SK-N-SH (cell line): Measurements from ENCODE around the gene BDKRB2. TPM values are rescaled to one million over a fixed set of nuclear protein-coding genes. Genes with fewer than 3 reads are reported as not detected.

ENCODE experiments used
- CTCF ChIA-PET: fragments of 300-600, 350-600 bp; formaldehyde crosslinking; extraction: SDS; loops from one replicate; lab custom pipeline; 2021; lab: Yijun Ruan, JAX
- POLR2A ChIA-PET: fragments of 350-600 bp; sonication (Branson Sonifier 250); formaldehyde crosslinking; extraction: SDS; loops from one replicate; lab custom pipeline; 2020; ENCODE audit warnings: antibody characterized with exemption, inconsistent platforms; lab: Yijun Ruan, JAX
- DNase-seq: peaks from one replicate; pipeline ENCODE4 v3.0.0; 2012
- H2AFZ ChIP-seq: fragments of 200-600 bp; sonication (generic); 2 replicates; pipeline ENCODE4 v1.8.1; 2016; ENCODE audit warnings: antibody characterized with exemption, mild to moderate bottlenecking, low read depth
- H3F3A ChIP-seq: fragments of 200-600 bp; sonication (generic); replicated peaks from 2 replicates; pipeline ENCODE3; 2016; ENCODE audit warnings: antibody characterized with exemption, mild to moderate bottlenecking; ENCODE audit not compliant: insufficient read depth
- H3K27ac ChIP-seq, 2 experiments: fragments of 200-500 bp in 1 of 2; fragments of 200-600 bp in 1 of 2; sonication (Bioruptor generic) in 1 of 2; sonication (generic), shearing (Covaris generic) in 1 of 2; 2 replicates each; pipeline versions ENCODE4 v1.5.1 to v1.6.1; 2014 to 2016; ENCODE audit warnings: low read depth in 2 of 2, inconsistent platforms in 1 of 2, low read length in 1 of 2, mild to moderate bottlenecking in 1 of 2, mixed read lengths in 1 of 2
- H3K27me3 ChIP-seq: fragments of 200-600 bp; sonication (generic), shearing (Covaris generic); 2 replicates; pipeline ENCODE4 v1.6.1; 2016; ENCODE audit warnings: mixed run types; ENCODE audit not compliant: insufficient read depth
- H3K36me3 ChIP-seq, 2 experiments: fragments of 200-500 bp in 1 of 2; fragments of 200-600 bp in 1 of 2; sonication (Bioruptor generic) in 1 of 2; sonication (generic) in 1 of 2; replicated peaks in 1 of 2; 2 replicates each; pipeline versions ENCODE3 to v1.5.1; 2014 to 2016; ENCODE audit warnings: low read length in 1 of 2, mild to moderate bottlenecking in 1 of 2; ENCODE audit not compliant: insufficient read depth in 2 of 2, control insufficient read depth in 1 of 2
- H3K4me1 ChIP-seq, 2 experiments: fragments of 200-500 bp in 1 of 2; fragments of 200-600 bp in 1 of 2; sonication (Bioruptor generic) in 1 of 2; sonication (generic), shearing (Covaris generic) in 1 of 2; 2 replicates each; pipeline versions ENCODE4 v1.5.1 to v1.6.1; 2014 to 2016; ENCODE audit warnings: low read depth in 1 of 2, low read length in 1 of 2, mixed run types in 1 of 2; ENCODE audit not compliant: insufficient read depth in 2 of 2, control insufficient read depth in 1 of 2
- H3K4me2 ChIP-seq: fragments of 200-600 bp; sonication (generic), shearing (Covaris generic); 2 replicates; pipeline ENCODE4 v1.6.1; 2017; ENCODE audit warnings: mixed run types
- H3K4me3 ChIP-seq, 2 experiments: fragments of 200-500 bp in 1 of 2; fragments of 200-600 bp in 1 of 2; sonication (Bioruptor generic) in 1 of 2; sonication (generic), shearing (Covaris generic) in 1 of 2; 2 replicates each; pipeline versions ENCODE4 v1.5.1 to v1.8.1; 2014 to 2016; ENCODE audit warnings: low read depth in 2 of 2, inconsistent platforms in 1 of 2, low read length in 1 of 2, mild to moderate bottlenecking in 1 of 2, mixed read lengths in 1 of 2, moderate library complexity in 1 of 2
- H3K79me2 ChIP-seq: fragments of 200-600 bp; sonication (generic); 2 replicates; pipeline ENCODE4 v1.8.1; 2017; ENCODE audit warnings: mild to moderate bottlenecking; ENCODE audit not compliant: insufficient read depth
- H3K9ac ChIP-seq: fragments of 200-600 bp; sonication (generic); 2 replicates; pipeline ENCODE4 v1.6.1; 2017; ENCODE audit warnings: mixed run types
- H3K9me2 ChIP-seq: fragments of 200-600 bp; sonication (generic); 2 replicates; pipeline ENCODE4 v1.6.1; 2017; ENCODE audit warnings: mixed run types
- H3K9me3 ChIP-seq: fragments of 200-600 bp; sonication (generic); 2 replicates; pipeline ENCODE4 v1.6.1; 2017; ENCODE audit warnings: mixed run types, mild to moderate bottlenecking, moderate library complexity
- H4K20me1 ChIP-seq: fragments of 200-600 bp; sonication (generic); 2 replicates; pipeline ENCODE4 v1.6.1; 2017; ENCODE audit warnings: mild to moderate bottlenecking, mixed run types; ENCODE audit not compliant: insufficient read depth
- EP300 ChIP-seq, 2 experiments: IDR thresholded peaks; 2 replicates each; pipeline versions ENCODE4 v1.4.0 to v1.6.1; 2012; ENCODE audit warnings: borderline replicate concordance in 1 of 2, low read depth in 1 of 2, low read length in 1 of 2
- GATA2 ChIP-seq: sonication (generic); formaldehyde crosslinking; IDR thresholded peaks from 2 replicates; pipeline ENCODE4 v1.5.0; 2020; ENCODE audit warnings: mild to moderate bottlenecking, missing genetic modification reagents
- JUND ChIP-seq: IDR thresholded peaks from 2 replicates; pipeline ENCODE4 v1.4.0; 2012
- MXI1 ChIP-seq: IDR thresholded peaks from 2 replicates; pipeline ENCODE4 v1.6.1; 2012; ENCODE audit warnings: mild to moderate bottlenecking, low read depth, low read length, improper control_type of control experiment
- NFIC ChIP-seq: IDR thresholded peaks from 2 replicates; pipeline ENCODE4 v1.4.0; 2012; ENCODE audit warnings: borderline replicate concordance
- NRF1 ChIP-seq: IDR thresholded peaks from 2 replicates; pipeline ENCODE4 v1.6.1; 2012; ENCODE audit warnings: low read depth, mild to moderate bottlenecking, low read length
- POLR2AphosphoS5 ChIP-seq: IDR thresholded peaks from 2 replicates; pipeline ENCODE4 v1.6.1; 2012; ENCODE audit warnings: low read depth, low read length
- RCOR1 ChIP-seq: fragments of 150-350 bp; IDR thresholded peaks from 2 replicates; pipeline ENCODE4 v1.6.1; 2017; ENCODE audit warnings: antibody characterized with exemption, low read length
- RXRA ChIP-seq: IDR thresholded peaks from 2 replicates; pipeline ENCODE4 v1.4.0; 2012; ENCODE audit warnings: low read depth, mild to moderate bottlenecking, borderline replicate concordance
- SIN3A ChIP-seq: IDR thresholded peaks from 2 replicates; pipeline ENCODE4 v1.6.1; 2012; ENCODE audit warnings: low read depth, mild to moderate bottlenecking, low read length, moderate library complexity, borderline replicate concordance
- TAF1 ChIP-seq: IDR thresholded peaks from 2 replicates; pipeline ENCODE4 v1.6.1; 2012; ENCODE audit warnings: low read depth, mild to moderate bottlenecking, low read length, moderate library complexity, borderline replicate concordance
- ZBTB33 ChIP-seq: IDR thresholded peaks from 2 replicates; pipeline ENCODE4 v1.4.0; 2012; ENCODE audit warnings: low read depth, borderline replicate concordance
- WGBS: methylation state at CpG from one replicate; pipeline ENCODE4 v1.1.6; 2017; ENCODE audit warnings: low lambda C conversion rate; 5-methylcytosine and 5-hydroxymethylcytosine counted together
- polyA plus RNA-seq, 3 experiments: library from polyadenylated mRNA; depleted of rRNA; stranded (reverse); fragments of >200 nt; gene quantifications; 2 replicates each; pipeline ENCODE4 v1.2.3, GENCODE V29; 2012
- TF ChIP-seq, protein P1 (sequence below): IDR thresholded peaks from 2 replicates; pipeline ENCODE4 v1.6.1; 2012; ENCODE audit warnings: mild to moderate bottlenecking, low read depth, low read length, moderate library complexity
- TF ChIP-seq, protein P2 (sequence below): fragments of 150-350 bp; IDR thresholded peaks from 2 replicates; pipeline ENCODE4 v1.6.1; 2016; ENCODE audit warnings: mild to moderate bottlenecking, low read depth, low read length

Gene BDKRB2
- polyA plus RNA-seq, 1 of the 3 experiments (the other 2 are of a cell fraction): 4.8 TPM

DNA sequence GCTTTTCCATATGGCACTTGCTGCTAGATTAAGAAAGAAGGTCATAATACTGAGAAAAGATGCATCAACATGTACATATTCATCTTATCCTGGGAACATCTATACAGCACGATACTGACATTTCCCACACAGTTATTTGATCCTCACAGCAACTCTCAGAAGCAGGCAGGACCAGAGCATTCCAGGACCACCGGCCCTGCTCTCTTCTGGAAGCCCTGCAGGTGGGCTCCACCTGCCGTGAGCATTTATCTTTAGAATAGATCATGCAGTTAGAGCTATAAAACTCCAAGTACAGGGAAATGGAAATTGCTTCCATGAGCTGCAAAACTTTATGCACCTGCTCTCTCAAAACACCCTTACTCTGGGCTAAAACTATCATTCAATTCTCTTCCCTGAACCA, 45.8 kb downstream of the BDKRB2 start:
- Histone ChIP-seq H3K4me2 (no peak overlapping the region), H3K79me2 (no peaks in the 10 kb centered on the region), H3K27ac (no peak overlapping the region), H3K36me3 (no peaks in the 10 kb centered on the region), H3K9me2 (no peaks in the 10 kb centered on the region), H2AFZ (no peak overlapping the region), H3K27me3 (no peaks in the 10 kb centered on the region), H4K20me1 (no peaks in the 10 kb centered on the region), H3K9ac (no peak overlapping the region), H3F3A (peaks cover 36% of the 10 kb centered on the region), H3K9me3 (no peaks in the 10 kb centered on the region), H3K4me3 (no peak overlapping the region), H3K4me1 (peaks cover 9 to 41% of the 10 kb centered on the region in 2 experiments; a peak in 3 of 4 replicates)
- CTCF ChIA-PET: interaction anchor here (0.7 to 0.8 kb wide), 3 partner anchors 16 to 31 kb away, joined by 3 read pairs; no protein-coding TSS in a partner anchor
- 96% methylated on average over 3 of the region's 3 CpGs for WGBS
- no peak for DNase-seq
- POLR2A ChIA-PET: no interaction called here
- TF ChIP-seq, protein P1, sequence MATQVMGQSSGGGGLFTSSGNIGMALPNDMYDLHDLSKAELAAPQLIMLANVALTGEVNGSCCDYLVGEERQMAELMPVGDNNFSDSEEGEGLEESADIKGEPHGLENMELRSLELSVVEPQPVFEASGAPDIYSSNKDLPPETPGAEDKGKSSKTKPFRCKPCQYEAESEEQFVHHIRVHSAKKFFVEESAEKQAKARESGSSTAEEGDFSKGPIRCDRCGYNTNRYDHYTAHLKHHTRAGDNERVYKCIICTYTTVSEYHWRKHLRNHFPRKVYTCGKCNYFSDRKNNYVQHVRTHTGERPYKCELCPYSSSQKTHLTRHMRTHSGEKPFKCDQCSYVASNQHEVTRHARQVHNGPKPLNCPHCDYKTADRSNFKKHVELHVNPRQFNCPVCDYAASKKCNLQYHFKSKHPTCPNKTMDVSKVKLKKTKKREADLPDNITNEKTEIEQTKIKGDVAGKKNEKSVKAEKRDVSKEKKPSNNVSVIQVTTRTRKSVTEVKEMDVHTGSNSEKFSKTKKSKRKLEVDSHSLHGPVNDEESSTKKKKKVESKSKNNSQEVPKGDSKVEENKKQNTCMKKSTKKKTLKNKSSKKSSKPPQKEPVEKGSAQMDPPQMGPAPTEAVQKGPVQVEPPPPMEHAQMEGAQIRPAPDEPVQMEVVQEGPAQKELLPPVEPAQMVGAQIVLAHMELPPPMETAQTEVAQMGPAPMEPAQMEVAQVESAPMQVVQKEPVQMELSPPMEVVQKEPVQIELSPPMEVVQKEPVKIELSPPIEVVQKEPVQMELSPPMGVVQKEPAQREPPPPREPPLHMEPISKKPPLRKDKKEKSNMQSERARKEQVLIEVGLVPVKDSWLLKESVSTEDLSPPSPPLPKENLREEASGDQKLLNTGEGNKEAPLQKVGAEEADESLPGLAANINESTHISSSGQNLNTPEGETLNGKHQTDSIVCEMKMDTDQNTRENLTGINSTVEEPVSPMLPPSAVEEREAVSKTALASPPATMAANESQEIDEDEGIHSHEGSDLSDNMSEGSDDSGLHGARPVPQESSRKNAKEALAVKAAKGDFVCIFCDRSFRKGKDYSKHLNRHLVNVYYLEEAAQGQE: no peak
- TF ChIP-seq TAF1: no peak
- TF ChIP-seq JUND: no peak
- no peak for TF ChIP-seq NFIC
- no peak for TF ChIP-seq EP300 (IDR thresholded peaks at IDR 0.05; ENCODE audit: borderline replicate concordance in 1 of 2, low read depth in 1 of 2, low read length in 1 of 2)
- no peak for TF ChIP-seq MXI1
- TF ChIP-seq, protein P2, sequence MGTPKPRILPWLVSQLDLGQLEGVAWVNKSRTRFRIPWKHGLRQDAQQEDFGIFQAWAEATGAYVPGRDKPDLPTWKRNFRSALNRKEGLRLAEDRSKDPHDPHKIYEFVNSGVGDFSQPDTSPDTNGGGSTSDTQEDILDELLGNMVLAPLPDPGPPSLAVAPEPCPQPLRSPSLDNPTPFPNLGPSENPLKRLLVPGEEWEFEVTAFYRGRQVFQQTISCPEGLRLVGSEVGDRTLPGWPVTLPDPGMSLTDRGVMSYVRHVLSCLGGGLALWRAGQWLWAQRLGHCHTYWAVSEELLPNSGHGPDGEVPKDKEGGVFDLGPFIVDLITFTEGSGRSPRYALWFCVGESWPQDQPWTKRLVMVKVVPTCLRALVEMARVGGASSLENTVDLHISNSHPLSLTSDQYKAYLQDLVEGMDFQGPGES: no peak
- no peak for TF ChIP-seq NRF1
- no peak for TF ChIP-seq ZBTB33
- TF ChIP-seq SIN3A: no peak
- TF ChIP-seq RCOR1: no peak
- TF ChIP-seq GATA2 (CRISPR knock-in tag): no peak
- no peak for TF ChIP-seq POLR2AphosphoS5
- TF ChIP-seq RXRA: no peak
